HG03108 (cell line): ENCODE results near the gene SLC25A1.

Experiments used
- ATAC-seq: cut with Tn5 transposase; IDR thresholded peaks from one replicate; pipeline ENCODE4 v1.9.1; 2021; ENCODE audit warnings: moderate library complexity; ENCODE audit not compliant: unreplicated experiment

Gene SLC25A1

DNA sequence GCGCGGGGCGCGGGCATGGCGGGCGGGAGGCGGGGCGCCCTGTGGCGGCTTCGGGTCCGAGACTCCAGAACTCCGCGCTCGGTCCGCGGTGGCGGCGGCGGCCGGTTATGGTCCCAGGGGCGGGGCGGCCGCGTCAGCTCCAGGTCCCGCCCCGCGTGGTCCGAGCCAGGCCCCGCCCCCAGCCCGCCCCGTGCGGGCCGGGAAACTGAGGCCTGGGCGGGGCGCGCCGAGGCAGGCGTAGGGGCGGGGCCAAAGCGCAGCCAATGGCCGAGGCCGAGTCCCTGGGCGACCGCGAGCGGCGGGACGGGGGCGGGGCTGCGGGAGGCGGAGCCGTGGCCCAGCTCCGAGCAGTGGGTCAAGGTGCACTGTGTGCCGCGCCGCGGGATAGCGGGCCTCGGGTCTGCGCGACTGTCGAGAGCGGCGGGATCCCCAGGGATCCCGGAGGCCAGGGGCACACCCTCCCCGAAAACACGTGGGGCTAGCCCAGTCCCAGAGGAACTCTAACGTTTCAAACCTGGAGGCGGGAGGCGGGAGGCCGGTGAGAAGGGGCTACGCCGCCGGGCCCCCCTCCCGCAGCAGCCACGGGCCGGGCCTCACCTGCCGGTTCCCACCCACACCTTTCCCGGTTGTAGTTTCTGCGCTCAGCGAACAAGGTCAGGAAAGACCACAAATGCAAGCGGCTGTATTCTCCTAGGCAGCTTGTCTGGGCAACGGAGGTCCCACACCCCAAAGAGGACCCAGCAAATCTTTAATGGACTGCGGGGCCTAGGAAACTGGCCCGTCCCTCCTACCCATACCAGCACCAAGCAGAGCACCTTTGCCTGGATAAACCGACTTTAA is at the start of gene SLC25A1:
Gene SLC25A1 (minus strand): TSS at position 80 of the 840 bp plus-strand sequence. CDS start 63 bp downstream, at position 17.
- peak; percentile 58 for ATAC-seq

DNA sequence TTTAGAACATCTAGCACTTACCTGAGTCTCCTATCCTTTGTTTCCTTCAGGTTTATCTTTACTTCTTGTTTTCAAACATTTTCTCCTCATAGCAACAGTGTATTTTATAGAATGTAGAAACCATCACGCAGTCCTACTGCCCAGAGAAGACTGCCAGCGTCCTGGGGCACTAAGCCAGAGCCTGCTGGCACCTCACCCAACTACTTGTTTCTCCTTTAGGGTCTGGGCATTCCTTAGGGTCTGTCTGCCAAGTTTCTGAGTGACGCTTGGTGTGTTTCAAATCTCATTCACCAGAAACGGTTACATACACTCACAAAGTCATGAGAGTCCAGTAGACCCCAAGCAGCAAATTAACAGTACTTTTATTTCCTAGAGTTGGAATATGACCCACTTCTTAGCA is 49.6 kb upstream of the SLC25A1 start:
- no peak for ATAC-seq

GRCh38 chr22:19226428-19226827 is 47.9 kb upstream of the SLC25A1 start:
- ATAC-seq, result no peak

- no peak for ATAC-seq
Observed at GRCh38 chr22:19225560-19225959, 47.0 kb upstream of the SLC25A1 start.

DNA sequence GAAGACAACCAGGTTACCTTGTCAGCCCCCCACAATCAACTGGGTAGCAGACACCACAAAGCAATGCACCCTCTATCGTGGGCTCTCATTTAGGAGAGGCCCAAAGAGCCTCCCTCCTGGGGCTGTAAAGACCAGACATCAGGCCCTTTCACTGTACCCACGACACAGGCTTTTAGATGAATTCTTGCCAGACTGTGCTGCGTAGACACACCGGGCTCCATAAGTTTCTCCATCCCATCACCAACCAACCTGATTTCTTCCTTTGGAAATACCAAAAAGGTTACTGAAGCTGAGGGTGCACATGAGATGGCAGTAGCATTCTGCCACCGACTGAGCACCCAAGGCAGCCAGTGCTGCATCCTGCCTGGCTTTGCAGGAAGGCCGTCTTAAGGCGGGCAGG is 46.4 kb upstream of the SLC25A1 start:
- no peak for ATAC-seq

DNA sequence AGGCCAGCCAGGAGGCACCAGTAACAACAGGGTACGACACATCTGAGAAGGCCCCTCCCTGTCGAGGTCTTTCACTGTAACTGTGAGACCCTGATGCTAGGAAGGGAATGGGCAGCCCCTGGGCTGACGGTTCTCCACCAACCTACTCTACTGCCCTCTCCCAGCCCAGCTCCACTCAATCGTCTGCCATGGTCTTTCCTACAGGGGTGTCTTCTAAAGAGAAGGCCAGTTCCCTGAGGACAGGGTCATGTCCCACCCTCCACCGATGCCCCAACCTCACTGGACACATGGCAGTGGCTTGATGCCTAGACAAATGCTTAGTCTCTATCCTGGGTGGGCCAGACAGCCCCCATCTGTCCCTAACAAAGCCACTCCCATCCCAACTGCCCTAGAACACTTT is 46.0 kb upstream of the SLC25A1 start:
- no peak for ATAC-seq

GRCh38 chr22:19223617-19224016 is 45.1 kb upstream of the SLC25A1 start:
- ATAC-seq, result no peak

- no peak for ATAC-seq
Observed at GRCh38 chr22:19223110-19223509, 44.6 kb upstream of the SLC25A1 start.

GRCh38 chr22:19222242-19223005 is 43.9 kb upstream of the SLC25A1 start:
- no peak for ATAC-seq

DNA sequence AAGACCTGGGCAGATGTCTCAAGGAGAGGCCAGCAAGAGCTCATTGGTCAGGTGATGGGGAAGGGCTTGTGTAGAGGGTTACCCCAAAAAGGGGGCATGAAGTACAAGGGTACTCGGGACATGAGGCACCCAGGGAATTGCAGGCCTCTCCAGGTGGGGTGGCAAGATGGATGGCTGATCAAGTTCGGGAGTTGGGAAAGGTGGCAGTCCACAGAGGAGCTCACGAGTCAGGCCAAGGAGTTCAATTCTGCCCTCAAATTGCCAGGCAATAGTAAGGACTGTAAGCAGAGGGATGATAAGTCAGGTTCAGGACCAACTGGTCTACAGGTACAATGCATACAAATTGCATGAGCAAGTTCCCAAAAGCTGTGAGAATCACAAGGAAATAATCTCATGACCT is 42.3 kb upstream of the SLC25A1 start:
- no peak for ATAC-seq

DNA sequence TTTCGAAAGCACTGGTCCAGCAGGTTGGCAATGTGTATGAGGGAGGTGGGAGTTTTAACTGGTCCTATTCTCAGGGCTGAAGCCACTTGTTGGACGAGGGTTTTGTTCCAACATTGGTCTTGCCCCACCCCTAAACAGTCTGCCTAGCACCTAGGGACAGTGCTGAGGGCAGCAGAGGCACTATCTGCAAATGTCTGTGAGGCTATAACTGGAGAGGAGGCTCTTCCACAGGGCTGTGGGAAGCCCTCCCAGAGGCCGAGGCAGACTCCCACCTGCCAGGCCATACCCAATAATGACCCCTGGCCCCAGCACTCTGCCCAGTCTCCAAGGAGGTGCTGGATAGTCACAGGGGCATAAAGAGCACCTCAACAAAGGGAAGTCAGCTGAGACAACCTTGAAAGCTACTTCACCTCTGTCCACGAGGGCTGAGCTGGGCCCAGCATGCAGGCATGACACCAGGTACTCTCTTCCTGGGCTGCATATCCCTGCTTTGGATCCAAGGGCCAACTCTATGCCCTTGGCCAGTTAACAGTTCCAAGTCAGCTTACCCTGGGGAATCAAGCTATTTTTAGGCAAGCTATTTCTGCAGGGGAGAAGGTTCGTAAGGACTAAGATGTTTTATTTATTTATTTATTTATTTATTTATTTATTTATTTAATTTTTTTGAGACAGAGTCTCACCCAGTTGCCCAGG is 40.2 kb upstream of the SLC25A1 start:
- ATAC-seq, result no peak

GRCh38 chr22:19216579-19216978 is 38.0 kb upstream of the SLC25A1 start:
- no peak for ATAC-seq

- no peak for ATAC-seq
Observed at GRCh38 chr22:19215360-19215759, 36.8 kb upstream of the SLC25A1 start.

- ATAC-seq, result no peak
Observed at GRCh38 chr22:19214078-19214473, 35.5 kb upstream of the SLC25A1 start.

DNA sequence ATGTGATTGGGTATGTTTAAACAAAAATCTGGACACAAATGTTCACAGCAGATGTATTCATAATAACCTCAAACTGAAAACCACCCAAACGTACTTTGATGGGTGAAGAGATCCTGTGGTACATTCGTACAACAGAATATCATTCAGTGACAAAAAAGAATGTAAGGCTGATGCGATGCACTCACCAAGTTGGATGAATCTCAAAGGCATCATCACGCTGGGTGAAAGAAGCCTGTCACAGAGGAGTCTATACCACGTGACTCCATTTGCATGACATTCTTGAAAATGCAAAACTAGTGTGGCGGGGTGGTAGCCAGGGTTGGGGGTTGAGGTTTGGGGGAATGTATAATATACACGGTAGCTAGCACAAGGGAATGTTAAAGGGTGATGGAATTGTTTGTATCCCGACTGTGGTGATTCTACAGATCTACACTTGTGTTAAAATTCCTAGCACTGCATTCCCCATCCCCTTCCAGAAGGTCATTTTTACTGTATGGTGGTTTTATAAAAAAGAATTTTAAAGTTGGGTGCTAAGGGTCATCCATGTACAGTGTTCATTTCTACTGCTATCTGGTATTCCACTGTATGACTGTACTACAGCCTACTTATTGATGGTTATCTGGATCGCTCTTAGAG is 35.0 kb upstream of the SLC25A1 start:
- ATAC-seq, result no peak

DNA sequence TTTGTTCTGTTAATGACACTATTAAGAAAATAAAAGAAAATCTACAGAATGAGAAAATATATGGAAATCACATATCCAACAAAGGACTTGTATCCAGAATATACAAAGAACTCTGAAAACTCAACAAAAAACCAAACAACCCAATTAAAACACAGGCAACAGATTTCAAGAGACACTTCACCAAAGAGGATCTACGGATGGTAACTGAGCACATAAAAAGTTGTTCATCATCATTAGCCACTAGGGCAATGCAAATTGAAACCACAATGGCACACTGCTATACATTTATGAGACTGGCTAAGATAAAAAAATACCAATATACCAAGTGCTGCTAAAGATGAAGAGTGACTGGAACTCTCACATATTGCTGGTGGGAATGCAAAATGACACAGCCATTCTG is 34.5 kb upstream of the SLC25A1 start:
- ATAC-seq, result no peak

DNA sequence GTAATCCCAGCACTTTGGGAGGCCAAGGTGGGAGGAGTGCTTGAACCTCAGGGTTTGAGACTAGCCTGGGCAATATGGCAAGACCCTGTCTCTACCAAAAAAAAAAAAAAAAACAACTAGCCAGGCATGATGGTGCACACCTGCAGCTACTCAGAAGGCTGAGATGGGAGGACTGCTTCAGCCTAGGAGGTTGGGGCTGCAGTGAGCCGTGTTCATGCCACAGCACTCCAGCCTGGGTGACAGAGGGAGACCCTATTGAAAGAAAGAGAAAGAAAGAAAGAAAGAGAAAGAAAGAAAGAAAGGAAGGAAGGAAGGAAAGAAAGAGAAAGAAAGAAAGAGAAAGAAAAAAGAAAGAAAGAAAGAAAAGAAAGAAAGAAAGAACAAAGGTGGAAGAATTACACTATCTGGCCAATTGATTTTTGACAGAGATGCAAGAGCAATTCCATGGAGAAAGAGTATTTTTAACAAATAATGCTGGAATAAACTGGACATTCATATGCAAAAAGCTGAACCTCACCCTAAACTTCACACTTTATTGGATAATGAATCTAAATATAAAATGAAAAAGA is 33.9 kb upstream of the SLC25A1 start:
- no peak for ATAC-seq

DNA sequence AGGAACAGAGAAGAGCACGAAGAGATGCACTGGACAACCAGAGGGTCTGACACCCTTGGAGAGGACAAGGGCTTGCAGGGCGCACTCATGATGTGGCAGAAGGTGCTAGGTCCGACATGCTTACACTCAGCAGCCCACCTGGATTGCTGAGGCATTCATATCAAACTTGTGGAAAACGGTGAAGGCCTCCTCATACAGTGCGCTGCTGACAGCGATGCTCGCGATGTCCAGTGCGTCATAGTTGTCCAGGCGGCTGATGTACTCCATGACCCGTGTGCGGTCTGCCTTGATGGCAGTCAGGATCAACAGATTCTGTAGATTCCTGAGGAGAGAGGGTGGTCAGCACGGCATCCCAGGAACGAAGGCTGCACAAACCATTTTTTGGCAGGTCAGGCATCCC is 31.7 kb upstream of the SLC25A1 start:
- ATAC-seq, result no peak

DNA sequence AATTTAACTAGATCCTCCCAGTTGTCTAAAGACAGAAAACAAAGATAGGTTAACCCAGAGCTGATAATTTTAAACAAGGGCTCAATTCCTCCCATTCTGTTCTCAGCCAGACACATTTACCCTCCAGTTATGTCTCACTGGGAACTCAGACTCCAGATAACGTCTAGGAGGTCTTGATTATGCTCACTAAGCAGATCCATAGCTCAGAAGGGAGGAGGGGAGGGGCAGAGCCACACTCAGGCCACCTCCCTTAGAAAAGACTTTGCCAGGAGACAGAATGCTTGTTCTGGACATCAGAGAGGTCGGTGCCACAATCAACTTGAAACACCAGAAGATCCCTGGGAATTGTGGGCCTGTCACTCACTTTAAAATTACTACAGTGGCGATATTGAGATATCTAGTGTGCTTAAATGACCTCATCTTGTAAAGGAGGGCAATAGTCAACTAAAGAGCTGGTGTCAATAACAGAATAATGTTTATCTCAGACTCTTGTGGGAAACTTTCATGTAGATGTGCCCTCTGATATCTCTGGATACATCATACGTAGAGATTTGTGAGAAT is 29.8 kb upstream of the SLC25A1 start:
- ATAC-seq, result no peak

GRCh38 chr22:19207884-19208283 is 29.3 kb upstream of the SLC25A1 start:
- ATAC-seq, result no peak
